Measurements from ENCODE around the gene PGAM2. TPM values are rescaled to one million over a fixed set of nuclear protein-coding genes. Genes with fewer than 3 reads are reported as not detected.
A peak's percentile ranks its signal among the peaks of the same experiment; 100 is the strongest.

PGAM2 gene
- total and polyA plus RNA-seq, 8 donors = 0.49 to 6.7 (median 0.65) TPM; not detected in 1

GRCh38 chr7:44072364-44073231 is 7.2 kb upstream of the PGAM2 start:
- Histone ChIP-seq H3K9me3 (no peaks in the 10 kb centered on the region), H3K27ac (no peak overlapping the region), H3K4me1 (no peaks in the 10 kb centered on the region), H3K4me3 (no peak overlapping the region), H3K27me3 (no peaks in the 10 kb centered on the region), H3K36me3 (peaks cover 0 to 12% (median 9%) of the 10 kb centered on the region in 3 donors)
- DNase-seq = peak in 4 of 6 donors; percentile 40 to 79 (median 59)
- intact Hi-C loops (cut with DNase I) = no loop called here
- no peak for FAIRE-seq
- peak in 2 of 4 donors; percentile 20 to 27 for TF ChIP-seq CTCF (IDR thresholded peaks at IDR 0.05)
- WGBS, 2 donors = 67 to 68% methylated on average over 12 of the region's 12 CpGs
- ATAC-seq = peak; percentile 10 to 45 (median 18)

- Histone ChIP-seq H3K27me3 (no peaks in the 10 kb centered on the region), H3K27ac (no peak overlapping the region), H3K4me1 (no peaks in the 10 kb centered on the region), H3K36me3 (peaks cover 0 to 9% (median 9%) of the 10 kb centered on the region in 3 donors), H3K4me3 (no peak overlapping the region), H3K9me3 (no peaks in the 10 kb centered on the region)
- peak in 1 of 6 donors; percentile 15 for DNase-seq
- no peak for FAIRE-seq
- no peak for TF ChIP-seq CTCF (IDR thresholded peaks at IDR 0.05)
- intact Hi-C loops (cut with DNase I) = no loop called here
- WGBS, 2 donors = 78 to 81% methylated on average over 9 of the region's 9 CpGs
- ATAC-seq = no peak
These were observed 6.5 kb upstream of the PGAM2 start for GRCh38 chr7:44071726-44072363.

- intact Hi-C loops (cut with DNase I) = no loop called here
- peak in 2 of 6 donors; percentile 46 to 52 for DNase-seq
- Histone ChIP-seq H3K27me3 (no peaks in the 10 kb centered on the region), H3K9me3 (no peaks in the 10 kb centered on the region), H3K4me1 (peaks cover 0 to 13% (median 9%) of the 10 kb centered on the region in 3 donors), H3K27ac (no peak overlapping the region), H3K36me3 (peaks cover 0 to 6% (median 1%) of the 10 kb centered on the region in 3 donors), H3K4me3 (no peak overlapping the region)
- WGBS, 2 donors = 57 to 61% methylated on average over 7 of the region's 7 CpGs
- ATAC-seq = no peak
- no peak for FAIRE-seq
- TF ChIP-seq CTCF (IDR thresholded peaks at IDR 0.05) = no peak
These were observed 2.7 kb upstream of the PGAM2 start for GRCh38 chr7:44068054-44068453.

- H3K4me3 ChIP-seq = no peak overlapping the region
- WGBS, 2 donors = 81 to 87% methylated on average over 11 of the region's 11 CpGs
- no peaks in the 10 kb centered on the region for H3K27me3 ChIP-seq
- FAIRE-seq (no peak), ATAC-seq (no peak), DNase-seq (peak in 2 of 6 donors; percentile 38 to 45)
- no peaks in the 10 kb centered on the region for H3K36me3 ChIP-seq
- H3K9me3 ChIP-seq = no peaks in the 10 kb centered on the region
- H3K4me1 ChIP-seq = peaks cover 0 to 13% (median 9%) of the 10 kb centered on the region in 3 donors
- TF ChIP-seq CTCF (IDR thresholded peaks at IDR 0.05) = no peak
- H3K27ac ChIP-seq = no peak overlapping the region
- intact Hi-C loops (cut with DNase I) = no loop called here
These were observed 1.9 kb upstream of the PGAM2 start for GRCh38 chr7:44067064-44067951.

All from pancreas (tissue), 10 donors.